IPS-11a (cell line): Measurements from ENCODE around the gene TNFRSF21.
"Not testable (repeated sequence)": the region's sequence is repeated elsewhere in the genome, so short reads cannot be mapped to it uniquely, and the experiment has no call there.

Experiments
- H3K4me3 ChIP-seq: one replicate; pipeline ENCODE4 v1.5.1; 2013; ENCODE audit warnings: low read depth, low read length, control low read depth

TNFRSF21 gene

DNA sequence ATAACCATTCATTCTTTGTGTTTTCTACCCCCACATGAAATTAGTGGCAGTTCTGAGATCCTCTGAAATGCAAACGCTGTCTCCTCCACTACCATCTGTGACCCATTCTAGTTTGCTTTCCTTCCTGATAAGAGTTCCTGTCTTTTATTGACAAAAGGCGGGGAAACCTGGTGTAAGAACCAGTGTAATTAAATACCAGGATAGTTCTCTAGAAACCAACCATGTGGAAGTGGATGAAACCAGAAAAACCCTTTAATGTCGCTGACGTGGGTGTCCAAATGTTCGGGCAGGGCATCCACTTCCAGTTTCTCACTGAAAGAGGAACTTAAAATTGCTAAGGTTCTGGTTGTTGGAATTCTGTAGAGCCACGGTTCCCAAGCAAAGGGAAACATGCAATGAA is 79.1 kb downstream of the TNFRSF21 start:
- H3K4me3 ChIP-seq = no peak overlapping the region

DNA sequence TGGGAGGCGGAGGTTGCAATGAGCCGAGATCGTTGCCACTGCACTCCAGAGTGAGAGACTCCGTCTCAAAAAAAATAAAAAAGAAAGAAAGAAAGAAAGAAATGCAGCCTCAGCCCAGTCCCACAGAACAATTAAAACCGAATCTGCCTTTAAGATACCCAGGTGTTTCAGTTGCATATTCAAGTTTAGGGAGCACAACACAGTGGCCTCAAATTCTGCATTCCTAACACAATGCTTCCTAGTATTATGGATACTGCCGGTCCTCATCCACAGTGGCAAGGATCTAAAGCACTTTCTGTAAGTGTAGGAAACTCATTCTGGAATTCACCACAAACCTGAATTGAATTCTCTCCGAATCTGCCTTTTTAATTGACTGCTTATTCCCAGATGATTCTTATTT is 80.5 kb downstream of the TNFRSF21 start:
- H3K4me3 ChIP-seq = no peak overlapping the region

DNA sequence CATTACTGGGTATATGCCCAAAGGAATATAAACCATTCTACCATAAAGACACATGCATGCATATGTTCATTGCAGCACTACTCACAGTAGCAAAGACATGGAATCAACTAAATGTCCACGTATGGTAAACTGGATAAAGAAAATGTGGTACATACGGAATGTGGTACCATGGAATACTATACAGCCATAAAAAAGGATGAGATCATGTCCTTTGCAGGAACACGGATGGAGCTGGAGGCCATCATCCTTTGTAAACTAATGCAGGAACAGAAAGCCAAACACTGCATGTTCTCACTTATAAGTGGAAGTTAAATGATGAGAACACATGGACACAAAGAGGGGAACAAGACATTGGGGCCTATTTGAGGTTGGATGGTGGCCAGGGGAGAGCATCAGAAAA is 81.6 kb downstream of the TNFRSF21 start:
- not testable (repeated sequence) for H3K4me3 ChIP-seq

DNA sequence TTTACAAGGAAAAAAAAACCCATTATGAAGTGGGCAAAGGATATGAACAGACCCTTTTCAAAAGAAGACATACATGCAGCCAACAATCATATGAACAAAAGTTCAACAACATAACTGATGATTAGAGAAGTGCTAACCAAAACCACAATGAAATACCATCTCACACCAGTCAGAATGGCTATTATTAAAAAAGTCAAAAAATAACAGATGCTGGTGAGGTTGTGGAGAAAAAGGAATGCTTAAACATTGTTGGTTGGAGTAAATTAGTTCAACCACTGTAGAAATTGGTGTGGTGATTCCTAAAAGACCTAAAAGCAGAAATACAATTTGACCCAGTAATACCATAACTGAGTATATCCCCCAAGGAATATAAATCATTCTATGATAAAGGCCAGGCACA is 86.5 kb downstream of the TNFRSF21 start:
- H3K4me3 ChIP-seq = not testable (repeated sequence)

DNA sequence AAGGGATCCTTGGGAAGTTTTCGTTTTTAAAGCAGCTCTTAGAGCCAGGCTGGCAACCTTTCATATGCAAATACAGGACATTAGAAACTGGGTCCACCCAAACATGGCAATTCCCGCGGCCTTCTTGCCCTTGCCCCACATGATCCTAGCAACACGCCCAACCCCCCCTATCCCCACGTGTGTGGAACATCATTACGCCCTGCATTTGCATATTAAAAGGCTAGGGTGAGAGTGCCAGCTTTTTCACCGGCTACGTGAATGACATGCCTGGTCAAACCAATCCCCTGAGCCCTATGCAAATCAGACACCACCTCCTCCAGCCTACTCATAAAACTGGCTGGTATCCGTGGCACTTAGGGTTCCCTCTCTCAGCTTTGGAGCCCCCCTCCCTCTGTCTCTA is 88.1 kb downstream of the TNFRSF21 start:
- H3K4me3 ChIP-seq = no peak overlapping the region

DNA sequence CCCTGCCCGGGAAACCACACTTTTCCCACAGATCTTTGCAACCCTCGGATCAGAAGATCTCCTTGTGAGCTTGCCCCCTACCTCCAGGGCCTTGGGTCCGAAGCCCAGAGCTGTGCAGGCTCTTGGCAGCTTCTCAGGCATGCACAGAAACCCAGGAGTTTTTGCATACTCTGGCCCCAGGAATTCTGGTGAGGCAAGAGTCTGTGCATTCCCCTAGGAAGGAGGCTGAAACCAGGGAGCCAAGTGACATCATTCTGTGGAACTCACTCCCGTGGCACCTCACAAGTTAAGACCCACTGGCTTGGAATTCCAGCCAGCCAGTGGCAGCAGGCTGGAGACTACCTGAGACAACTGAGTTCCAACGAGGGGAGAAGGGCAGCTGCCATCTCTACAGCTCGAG is 100.1 kb downstream of the TNFRSF21 start:
- H3K4me3 ChIP-seq = no peak overlapping the region

DNA sequence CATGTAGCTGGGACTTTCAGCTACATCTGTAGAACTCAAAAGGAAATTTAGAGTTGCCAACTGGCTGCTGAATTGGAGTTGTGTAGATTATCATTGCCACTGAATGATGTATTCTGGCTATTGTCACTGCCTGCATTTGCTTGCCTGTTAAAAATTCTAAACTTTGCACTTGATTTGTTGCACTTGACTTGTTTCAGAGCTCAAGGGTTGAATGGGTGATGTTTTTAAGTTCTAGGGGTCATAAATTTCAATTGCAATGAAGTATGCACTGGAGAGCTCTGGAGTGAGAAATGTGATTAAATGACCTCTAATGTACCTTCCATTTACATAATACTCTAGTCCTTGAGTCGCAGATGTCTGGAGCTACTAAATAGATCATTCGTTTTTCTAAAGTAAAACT is 102.4 kb downstream of the TNFRSF21 start:
- no peak overlapping the region for H3K4me3 ChIP-seq

DNA sequence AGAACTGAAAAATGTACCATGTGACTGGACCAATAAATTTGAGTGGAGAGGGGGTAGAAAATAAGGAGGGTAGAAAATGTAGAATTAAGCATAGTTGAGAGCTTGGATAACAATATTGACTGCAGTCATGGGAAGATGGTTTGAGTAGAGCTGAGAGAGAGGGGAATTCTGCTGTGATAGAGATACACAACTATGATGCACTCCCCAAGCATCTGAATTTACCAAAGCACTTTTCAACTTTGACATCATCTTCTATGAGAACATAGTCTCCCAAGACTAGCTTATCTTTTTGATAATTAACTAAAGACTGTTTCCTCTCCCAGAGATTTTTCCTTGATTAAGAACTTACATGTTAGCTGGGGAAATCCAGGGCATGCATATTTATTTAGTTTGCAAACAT is 103.1 kb downstream of the TNFRSF21 start:
- H3K4me3 ChIP-seq = no peak overlapping the region

DNA sequence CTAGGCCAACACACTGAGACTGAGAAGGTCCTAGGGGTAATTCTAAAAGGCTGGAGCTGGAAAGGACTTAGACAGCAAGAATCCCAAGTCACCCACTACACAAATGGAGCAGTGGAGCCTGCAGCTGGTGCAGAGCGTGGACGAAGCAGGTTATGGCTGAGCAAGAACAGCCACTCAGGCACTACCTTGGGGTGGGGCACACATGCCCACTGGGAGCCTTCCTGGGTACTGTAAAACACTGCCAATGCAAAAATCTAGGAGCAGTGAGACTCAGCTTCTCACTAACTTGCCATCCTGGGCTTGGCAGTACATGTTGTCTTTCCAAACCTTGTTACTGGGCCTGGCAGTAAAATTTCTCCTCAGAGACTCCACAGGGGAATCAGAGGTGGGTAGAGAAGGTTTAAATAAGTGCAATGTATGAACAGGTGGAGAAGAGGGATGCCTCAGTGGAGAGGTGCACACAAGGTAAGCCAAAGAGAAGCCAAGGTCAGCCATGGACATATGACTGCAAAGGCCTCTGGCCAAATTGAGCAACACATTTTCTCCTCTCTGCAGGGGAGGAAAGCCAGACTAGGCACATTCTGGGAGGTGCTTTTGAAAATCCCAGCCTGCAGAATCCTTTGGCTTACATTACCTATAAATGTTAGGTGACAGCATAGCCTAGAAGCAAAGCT is 105.6 kb downstream of the TNFRSF21 start:
- no peak overlapping the region for H3K4me3 ChIP-seq

DNA sequence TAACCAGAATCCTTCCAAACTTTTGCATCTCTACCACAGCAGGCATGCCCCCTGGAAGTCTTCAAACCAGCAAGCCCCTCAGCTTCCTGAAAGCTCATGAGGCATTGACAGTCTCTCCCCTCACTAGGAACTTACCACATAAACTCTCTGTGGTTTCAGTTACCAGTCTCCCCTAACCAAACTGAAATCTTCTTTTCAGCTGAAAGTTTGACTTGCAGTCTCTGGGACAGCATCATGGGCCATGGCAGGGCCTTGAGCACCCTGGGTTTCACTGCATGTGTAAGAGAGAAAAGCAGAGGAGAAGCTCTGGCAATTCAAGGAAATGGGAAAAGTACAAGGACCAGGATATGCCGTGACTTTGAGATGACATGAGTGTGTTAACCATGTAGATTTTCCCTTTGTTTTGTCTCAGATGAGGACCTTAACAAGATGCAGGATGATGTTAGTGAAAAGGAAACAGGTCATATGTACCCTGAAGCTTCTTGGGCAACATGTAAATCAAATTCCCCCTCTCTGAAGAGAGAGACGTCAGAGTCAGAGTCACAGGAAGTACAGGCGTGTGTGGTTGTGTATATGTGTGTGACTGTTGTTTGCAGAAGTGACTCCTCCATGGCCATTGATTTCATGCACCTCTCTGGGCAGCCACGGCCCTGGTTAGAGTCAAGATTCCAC is 106.3 kb downstream of the TNFRSF21 start:
- no peak overlapping the region for H3K4me3 ChIP-seq

DNA sequence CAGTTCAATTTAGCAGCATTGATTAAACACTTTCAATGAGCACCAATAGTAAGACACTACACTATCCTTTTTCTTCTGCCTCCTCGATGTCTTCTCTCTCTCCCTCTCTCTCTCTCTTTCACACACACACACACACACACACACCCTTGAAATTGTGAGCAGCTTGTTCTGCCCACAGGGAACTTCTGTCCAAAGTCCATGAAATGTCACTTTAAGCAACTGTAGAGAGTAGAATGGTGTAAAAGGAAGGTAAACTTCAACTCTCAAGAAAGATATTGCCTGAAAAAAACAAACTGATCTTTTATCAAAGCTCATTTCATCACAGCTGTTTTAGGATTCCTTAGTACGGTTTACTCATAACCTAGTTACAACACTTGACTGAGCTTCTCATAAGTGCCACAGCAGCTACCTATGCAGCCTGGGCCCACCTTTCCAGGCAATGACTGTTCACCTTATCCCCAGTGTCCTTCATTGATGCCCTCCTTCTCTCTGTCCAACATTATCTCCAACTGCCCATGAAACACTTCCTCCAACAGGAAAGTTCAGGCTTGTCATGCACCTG is 107.0 kb downstream of the TNFRSF21 start:
- no peak overlapping the region for H3K4me3 ChIP-seq

DNA sequence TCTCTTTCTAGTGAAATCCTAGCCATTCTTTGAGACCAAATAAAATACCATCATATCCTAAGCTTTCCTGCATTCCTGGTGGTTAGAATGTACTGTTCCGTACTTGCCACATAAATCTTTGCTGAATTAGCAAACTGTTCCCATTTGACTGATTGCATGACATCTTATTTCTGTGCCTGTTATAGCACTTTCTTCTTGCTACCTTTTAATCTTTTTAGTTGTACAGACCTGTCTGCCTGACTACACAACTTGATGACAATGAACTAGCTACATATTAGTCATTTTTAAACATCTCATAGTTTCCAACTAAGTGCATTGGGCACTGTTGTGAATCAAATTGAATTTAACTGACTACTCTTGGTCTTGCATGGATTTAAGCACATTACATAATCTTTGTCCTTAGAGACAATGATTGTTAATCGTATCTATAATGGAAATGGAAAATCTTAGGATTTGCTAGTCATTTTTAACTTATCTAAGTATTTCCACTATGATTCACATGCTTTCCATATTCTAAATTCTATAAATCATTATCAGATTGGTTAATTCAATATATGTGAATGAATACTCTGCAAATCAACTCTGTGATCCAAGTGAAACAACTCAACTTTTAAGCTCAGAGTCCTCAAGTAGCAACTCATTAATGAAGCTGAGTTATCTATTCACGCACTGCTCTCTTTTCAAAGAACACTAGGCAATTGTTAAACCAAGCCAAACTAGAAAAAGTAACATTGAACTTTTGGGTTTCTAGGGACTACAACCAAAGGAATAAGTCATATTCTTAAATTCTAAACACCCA is 109.0 kb downstream of the TNFRSF21 start:
- H3K4me3 ChIP-seq = no peak overlapping the region

DNA sequence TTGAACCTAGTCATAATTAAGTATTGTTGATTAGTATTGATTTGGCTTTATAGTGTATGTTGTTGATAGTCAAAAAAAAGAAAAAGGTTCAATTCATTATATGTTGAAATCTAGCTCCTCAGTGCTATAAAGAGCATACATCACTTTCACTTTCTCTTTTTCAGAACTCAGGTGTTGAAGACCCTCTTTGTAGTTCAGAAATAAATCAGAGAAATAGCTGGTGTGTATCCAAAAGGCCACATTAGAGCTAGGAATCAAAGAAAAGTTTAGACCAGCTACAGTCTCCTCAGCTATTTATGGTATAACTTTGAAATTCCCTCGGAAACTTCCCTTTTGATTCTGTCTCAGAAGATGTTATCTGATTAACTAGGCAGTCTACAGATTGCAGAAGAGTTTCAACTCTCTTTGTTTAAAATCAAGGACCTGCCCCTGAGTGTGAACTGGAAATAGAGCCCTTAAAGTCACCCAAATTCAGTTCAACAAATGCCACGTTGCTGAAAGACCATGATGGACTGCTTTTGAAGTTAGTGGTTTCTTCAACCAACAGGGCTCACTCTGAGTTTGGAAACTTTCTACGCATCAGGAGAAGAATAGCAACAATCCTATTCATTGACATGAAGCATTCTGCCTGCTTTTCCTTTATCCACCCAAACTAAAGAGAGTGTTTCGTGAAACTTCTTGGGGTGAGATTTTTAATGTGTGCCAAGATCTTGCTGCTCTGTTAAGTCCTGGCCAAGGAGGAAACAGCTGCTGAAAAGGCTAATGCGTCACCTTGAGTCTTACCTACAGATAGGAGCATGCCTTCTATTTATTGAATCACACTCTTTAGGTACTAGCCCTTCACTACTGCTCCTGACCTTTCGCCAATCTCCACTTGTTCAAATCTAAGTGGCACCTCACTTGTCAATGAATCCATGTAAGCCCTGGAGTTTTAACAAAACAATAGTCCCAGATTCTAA is 111.7 kb downstream of the TNFRSF21 start:
- H3K4me3 ChIP-seq = no peak overlapping the region

DNA sequence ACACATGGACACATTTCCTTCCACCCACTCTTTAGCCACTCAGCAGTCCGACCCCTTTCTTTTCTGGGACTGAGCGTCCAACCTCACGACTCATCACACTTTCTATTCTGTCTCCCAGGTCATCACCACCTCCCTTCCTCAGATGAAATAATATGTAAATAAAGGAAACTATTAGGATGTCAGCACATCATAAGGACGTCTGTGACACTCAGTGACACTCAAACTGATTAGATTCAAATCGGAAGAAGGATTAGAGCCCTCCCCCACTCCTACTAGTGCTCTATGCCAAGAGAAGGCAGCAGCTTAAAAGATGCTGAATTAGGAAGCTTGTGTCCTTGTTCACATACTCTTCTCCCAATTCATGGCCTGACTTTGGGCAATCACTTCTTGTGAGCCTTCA is 113.6 kb downstream of the TNFRSF21 start:
- H3K4me3 ChIP-seq = no peak overlapping the region

DNA sequence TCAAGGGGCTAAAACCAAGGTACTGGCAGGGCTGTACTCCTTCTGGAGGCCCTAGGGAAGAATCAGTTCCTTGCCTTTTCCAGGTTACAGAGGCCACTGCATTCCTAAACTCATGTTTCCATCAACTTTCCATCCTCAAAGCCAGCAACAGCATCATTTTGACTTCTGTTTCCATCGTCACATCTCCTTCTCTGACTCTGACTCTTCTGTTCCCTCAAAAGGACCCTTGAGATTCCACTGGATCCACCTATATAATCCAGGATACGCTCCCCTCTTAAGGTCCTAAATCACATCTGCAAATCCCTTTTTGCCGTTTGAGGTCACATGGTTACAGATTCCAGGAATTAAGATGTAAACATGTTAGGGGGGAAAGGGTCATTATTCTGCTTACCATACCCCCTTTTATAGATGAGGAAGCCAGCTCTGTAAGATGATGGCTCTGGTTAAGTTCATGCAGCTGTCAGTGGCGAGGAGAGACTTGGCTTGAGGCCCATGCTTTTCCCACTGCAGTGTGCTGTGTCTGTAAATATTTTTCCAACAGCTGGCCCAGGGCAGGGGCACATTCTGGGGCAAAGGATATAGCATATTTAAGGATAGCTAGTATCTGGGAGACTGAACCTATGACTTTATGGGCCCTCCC is 114.6 kb downstream of the TNFRSF21 start:
- no peak overlapping the region for H3K4me3 ChIP-seq

DNA sequence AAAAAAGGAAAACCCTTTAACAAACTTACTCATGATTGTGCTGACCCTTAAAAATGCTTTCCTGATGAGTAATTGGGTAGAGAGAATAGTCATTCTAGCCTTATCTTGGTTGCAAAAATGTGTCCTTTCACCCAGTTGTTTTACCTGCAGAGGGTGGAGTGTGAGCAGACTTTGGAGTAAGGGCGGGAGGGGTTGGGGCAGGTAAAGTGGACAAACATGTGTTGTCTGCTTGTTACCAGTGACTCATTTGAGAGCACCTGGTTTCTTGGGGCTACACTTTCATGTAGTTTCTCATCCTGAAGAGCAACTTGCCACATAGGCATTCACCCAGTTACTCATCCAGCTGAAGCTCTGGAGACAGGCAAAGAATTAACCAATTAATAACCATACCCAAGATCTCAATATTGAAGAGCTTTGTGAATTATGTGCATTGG is 121.1 kb downstream of the TNFRSF21 start:
- no peak overlapping the region for H3K4me3 ChIP-seq

DNA sequence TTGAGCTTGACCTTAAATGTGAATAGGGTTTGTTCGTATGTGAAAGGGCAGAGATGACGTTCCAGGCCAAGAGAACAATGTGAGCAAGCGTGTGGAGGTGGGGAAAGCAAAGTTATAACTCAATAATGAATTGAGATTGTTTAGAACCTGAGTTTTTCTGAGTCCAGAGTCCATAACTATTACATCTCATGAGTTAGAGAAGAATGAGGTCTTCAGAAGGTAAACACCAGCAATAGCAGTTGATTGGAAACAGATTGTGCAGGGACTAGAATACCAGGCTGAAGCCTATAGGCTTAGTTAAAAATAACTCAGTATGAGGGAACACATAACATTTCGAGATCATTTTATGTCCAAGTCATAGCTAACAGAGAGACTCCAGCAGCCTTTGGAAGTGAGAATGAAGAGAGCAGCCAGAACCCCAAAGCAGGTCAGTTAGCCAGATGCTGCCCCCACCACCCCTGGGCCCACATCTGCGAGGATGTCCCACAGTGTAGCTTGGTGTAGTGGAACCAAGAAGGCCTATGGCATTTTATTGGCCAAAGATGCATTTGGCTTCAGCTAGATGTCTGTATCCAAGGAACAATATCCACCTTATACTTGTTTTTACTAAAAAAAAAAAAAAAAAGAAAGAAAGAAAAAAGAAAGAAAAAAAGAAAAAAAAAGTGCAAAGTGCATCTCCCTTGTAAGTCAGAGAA is 121.7 kb downstream of the TNFRSF21 start:
- no peak overlapping the region for H3K4me3 ChIP-seq

DNA sequence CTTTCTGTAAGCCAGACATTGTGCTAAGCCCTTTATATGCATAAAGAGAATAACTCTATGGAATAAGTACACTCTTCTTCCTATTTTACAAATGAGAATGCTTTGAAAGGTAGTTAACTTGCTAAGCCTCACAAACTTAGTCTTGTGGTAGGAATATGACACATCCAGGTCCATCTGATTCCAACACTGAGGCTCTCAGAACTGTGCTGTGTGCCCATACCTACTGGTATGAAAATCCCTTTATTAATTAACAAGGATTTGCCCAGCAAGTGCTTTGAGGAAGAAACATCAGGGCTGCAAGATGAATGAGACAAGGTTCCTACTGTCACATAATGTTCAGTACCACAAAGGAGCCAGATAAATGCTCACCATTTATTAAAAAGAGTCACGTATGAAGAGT is 122.6 kb downstream of the TNFRSF21 start:
- no peak overlapping the region for H3K4me3 ChIP-seq

DNA sequence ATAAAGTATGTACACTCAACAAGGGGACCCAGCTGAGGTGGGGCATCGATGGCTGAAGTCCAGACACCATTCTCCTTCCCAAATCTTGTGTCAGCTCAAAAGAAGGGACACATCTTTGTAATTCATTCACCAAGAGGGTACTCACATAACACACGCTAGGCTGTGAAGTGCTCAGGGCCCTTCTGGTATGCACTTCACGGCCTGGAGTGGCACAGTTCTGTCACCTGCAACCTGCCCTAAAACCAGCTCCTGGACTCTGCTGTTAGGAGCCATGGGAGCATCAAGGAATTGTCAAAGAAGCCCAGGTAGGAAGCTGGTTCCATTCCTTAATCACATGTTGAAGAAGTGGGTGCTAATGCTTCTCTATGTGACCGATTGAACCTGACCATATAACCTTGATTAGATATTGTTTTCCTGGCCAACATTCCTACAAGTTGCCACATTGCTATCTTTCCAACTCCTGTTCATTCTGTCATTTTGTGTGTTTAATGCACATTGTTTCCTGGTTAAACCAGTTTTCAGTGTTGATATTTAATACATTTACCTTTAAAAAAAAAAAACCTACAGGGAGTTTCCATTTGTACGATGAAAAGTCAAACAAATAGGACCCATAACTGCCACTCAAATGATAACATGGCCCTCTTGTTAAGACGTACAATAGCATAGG is 127.3 kb downstream of the TNFRSF21 start:
- no peak overlapping the region for H3K4me3 ChIP-seq
